Lung (tissue), 12 donors: ENCODE results near the gene ANKS1B. TPM values are rescaled to one million over a fixed set of nuclear protein-coding genes. Genes with fewer than 3 reads are reported as not detected.

ENCODE experiments used
- ATAC-seq: fragments of 200-7000 bp; cut with Tn5 transposase; one replicate; pipeline ENCODE4 v1.9.1; 2020; ENCODE audit warnings: moderate number of reproducible peaks; ENCODE audit not compliant: insufficient read depth, low FRiP score
- DNase-seq, 3 donors: peaks; one replicate each; pipeline ENCODE4 v3.0.0-alpha.2; 2013 to 2017
- H3K27ac ChIP-seq, 2 donors: one replicate each; pipeline ENCODE4 v1.5.1; 2013; ENCODE audit warnings: mild to moderate bottlenecking in 2 of 2, moderate library complexity in 2 of 2, control low read depth in 1 of 2, inconsistent platforms in 1 of 2, low read depth in 1 of 2, low read length in 1 of 2
- H3K27me3 ChIP-seq, 3 donors: one replicate each; pipeline ENCODE4 v1.5.1; 2013; ENCODE audit warnings: low read length in 2 of 3; ENCODE audit not compliant: control insufficient read depth in 3 of 3, insufficient read depth in 3 of 3
- H3K36me3 ChIP-seq, 4 donors: one replicate each; pipeline ENCODE4 v1.5.1; 2013; ENCODE audit warnings: low read length in 4 of 4, mild to moderate bottlenecking in 1 of 4, moderate library complexity in 1 of 4; ENCODE audit not compliant: control insufficient read depth in 4 of 4, insufficient read depth in 4 of 4
- H3K4me1 ChIP-seq, 5 donors: one replicate each; pipeline ENCODE4 v1.5.1; 2013; ENCODE audit warnings: low read length in 5 of 5, mild to moderate bottlenecking in 2 of 5, moderate library complexity in 1 of 5; ENCODE audit not compliant: control insufficient read depth in 5 of 5, insufficient read depth in 5 of 5
- H3K4me3 ChIP-seq: one replicate; pipeline ENCODE4 v1.5.1; 2013; ENCODE audit warnings: mild to moderate bottlenecking, control low read depth, moderate library complexity
- H3K9ac ChIP-seq, 2 donors: one replicate each; pipeline ENCODE4 v1.5.1; 2013; ENCODE audit warnings: low read length in 2 of 2, control low read depth in 1 of 2; ENCODE audit not compliant: insufficient read depth in 1 of 2
- H3K9me3 ChIP-seq, 4 donors: one replicate each; pipeline ENCODE4 v1.5.1; 2013; ENCODE audit warnings: low read length in 3 of 4, mild to moderate bottlenecking in 1 of 4, moderate library complexity in 1 of 4; ENCODE audit not compliant: control insufficient read depth in 4 of 4, insufficient read depth in 3 of 4
- CTCF ChIP-seq: IDR thresholded peaks from 2 replicates; pipeline ENCODE4 v1.5.1; 2012; ENCODE audit warnings: mild to moderate bottlenecking; ENCODE audit errors: control extremely low read depth, extremely low read depth
- whole genome bisulfite sequencing, 2 donors: extraction: QIAGEN DNeasy Blood & Tissue Kit; methylation state at CpG; one replicate each; pipeline ENCODE4 v1.1.7; 2013; 5-methylcytosine and 5-hydroxymethylcytosine counted together
- polyA plus RNA-seq, 2 donors: library from polyadenylated mRNA; stranded (reverse); fragments of 200-250 nt; gene quantifications; one replicate each; pipeline ENCODE4 v1.2.1, GENCODE V29; 2013
- total RNA-seq, 2 donors: library from RNA; depleted of rRNA in 1 of 2; stranded (reverse); fragments of >200 nt in 1 of 2; gene quantifications; one replicate each; pipeline ENCODE4 v1.2.1, GENCODE V29; 2014 to 2021
- donor health status: control.
- donor health status: control.
- donor health status: Bipolar disorder and iron deficiency.
- donor health status: healthy.
- donor health status: DM: yes; HTN: yes; CAD: no.

ANKS1B gene
- total and polyA plus RNA-seq, 4 donors, result 0.32 to 10.3 (median 3.7) TPM

DNA sequence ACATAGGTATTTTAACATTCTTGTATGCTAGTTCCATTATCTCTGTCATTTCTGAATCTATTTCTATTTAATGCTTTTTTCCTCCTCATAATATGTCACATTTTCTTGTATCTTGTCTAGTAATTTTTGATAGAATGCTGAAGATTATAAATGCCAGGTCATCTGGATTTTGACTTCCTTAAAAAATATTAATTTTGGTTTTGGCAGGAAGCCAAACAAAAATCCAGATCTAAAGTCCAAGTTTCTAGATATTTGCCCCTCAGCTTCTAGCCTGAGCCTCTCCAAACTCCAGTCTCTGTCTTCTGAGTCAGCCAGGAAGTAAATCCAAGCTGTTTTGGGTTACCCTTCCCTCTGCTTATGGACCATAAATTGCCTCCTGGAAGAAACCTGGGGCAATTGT is 1004.2 kb downstream of the ANKS1B start:
- Histone ChIP-seq H3K9ac (no peak overlapping the region), H3K27me3 (no peaks in the 10 kb centered on the region), H3K9me3 (peaks cover 0 to 4% (median under 1%) of the 10 kb centered on the region in 4 donors), H3K4me3 (no peak overlapping the region), H3K36me3 (no peaks in the 10 kb centered on the region), H3K27ac (no peak overlapping the region), H3K4me1 (no peaks in the 10 kb centered on the region)
- ATAC-seq, result no peak
- no peak for DNase-seq
- no peak for TF ChIP-seq CTCF

- no peak for DNase-seq
- TF ChIP-seq CTCF, result no peak
- no peak overlapping the region for H3K4me3 ChIP-seq
- 69 to 81% methylated on average over 2 of the region's 2 CpGs for WGBS, 2 donors
- H3K9ac ChIP-seq, result no peak overlapping the region
- no peaks in the 10 kb centered on the region for H3K9me3 ChIP-seq
- ATAC-seq, result no peak
- H3K36me3 ChIP-seq, result no peaks in the 10 kb centered on the region
- no peak overlapping the region for H3K27ac ChIP-seq
- no peaks in the 10 kb centered on the region for H3K27me3 ChIP-seq
- H3K4me1 ChIP-seq, result no peaks in the 10 kb centered on the region
Measured at GRCh38 chr12:98977186-98977585, 1007.5 kb downstream of the ANKS1B start.

GRCh38 chr12:98974767-98975381 is 1009.9 kb downstream of the ANKS1B start:
- no peak for ATAC-seq
- H3K27me3 ChIP-seq, result no peaks in the 10 kb centered on the region
- TF ChIP-seq CTCF, result no peak
- H3K9me3 ChIP-seq, result no peaks in the 10 kb centered on the region
- no peaks in the 10 kb centered on the region for H3K4me1 ChIP-seq
- no peak overlapping the region for H3K9ac ChIP-seq
- DNase-seq, result no peak
- no peak overlapping the region for H3K4me3 ChIP-seq
- H3K27ac ChIP-seq, result no peak overlapping the region
- no peaks in the 10 kb centered on the region for H3K36me3 ChIP-seq

DNA sequence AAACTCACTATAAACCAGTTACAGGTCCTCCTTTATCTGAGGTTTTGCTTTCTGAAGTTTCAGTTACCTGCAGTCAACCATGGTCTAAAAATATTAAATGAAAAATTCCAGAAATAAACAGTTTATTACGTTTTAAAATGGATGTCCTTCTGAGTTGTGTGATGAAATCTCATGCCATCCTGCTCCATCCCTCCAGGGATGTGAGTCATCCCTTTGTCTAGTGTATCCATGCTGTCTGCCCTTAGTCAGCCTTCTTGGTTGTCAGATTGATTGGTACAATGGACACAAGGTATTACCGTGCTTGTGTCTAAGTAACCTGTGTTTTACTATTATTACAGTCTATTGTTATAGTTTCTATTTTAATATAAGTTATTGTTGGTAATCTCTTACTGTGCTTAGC is 1011.3 kb downstream of the ANKS1B start:
- no peak for DNase-seq
- no peak for TF ChIP-seq CTCF
- Histone ChIP-seq H3K4me1 (no peaks in the 10 kb centered on the region), H3K9me3 (no peaks in the 10 kb centered on the region), H3K36me3 (no peaks in the 10 kb centered on the region), H3K27ac (no peak overlapping the region), H3K4me3 (no peak overlapping the region), H3K27me3 (no peaks in the 10 kb centered on the region), H3K9ac (no peak overlapping the region)
- 68 to 82% methylated on average over 2 of the region's 2 CpGs for WGBS, 2 donors
- no peak for ATAC-seq
